ENCODE results near the gene TMED10. TPM values are rescaled to one million over a fixed set of nuclear protein-coding genes. Genes with fewer than 3 reads are reported as not detected.

The TMED10 gene
- total RNA-seq, 1 donor from 2014 or later, result 237 TPM

- Mint-ChIP-seq H3K4me3 (no peak overlapping the region), H3K27ac (no peak overlapping the region), H3K27me3 (ENCODE audit: low read depth) (no peaks in the 10 kb centered on the region), H3K9me3 (peaks cover 6% of the 10 kb centered on the region), H3K36me3 (no peaks in the 10 kb centered on the region), H3K4me1 (peaks cover 2% of the 10 kb centered on the region)
- no peak for DNase-seq (ENCODE audit: low spot score in 2 of 2, unreplicated experiment in 2 of 2)
- no peak for TF ChIP-seq CTCF (IDR thresholded peaks at IDR 0.05; ENCODE audit: unreplicated experiment)
Observed at GRCh38 chr14:75191100-75191499, 14.7 kb upstream of the TMED10 start.

GRCh38 chr14:75190023-75190422 lies 13.6 kb upstream of the TMED10 start:
- Mint-ChIP-seq H3K36me3 (no peaks in the 10 kb centered on the region), H3K27me3 (ENCODE audit: low read depth) (no peaks in the 10 kb centered on the region), H3K4me1 (no peaks in the 10 kb centered on the region), H3K27ac (no peak overlapping the region), H3K9me3 (peaks cover 6% of the 10 kb centered on the region), H3K4me3 (no peak overlapping the region)
- TF ChIP-seq CTCF (IDR thresholded peaks at IDR 0.05; ENCODE audit: unreplicated experiment), result no peak
- no peak for DNase-seq (ENCODE audit: low spot score in 2 of 2, unreplicated experiment in 2 of 2)

GRCh38 chr14:75188520-75189268 lies 12.3 kb upstream of the TMED10 start:
- H3K27ac Mint-ChIP-seq, result no peak overlapping the region
- DNase-seq (ENCODE audit: low spot score in 2 of 2, unreplicated experiment in 2 of 2), result no peak
- no peaks in the 10 kb centered on the region for H3K36me3 Mint-ChIP-seq
- H3K4me1 Mint-ChIP-seq, result no peaks in the 10 kb centered on the region
- H3K9me3 Mint-ChIP-seq, result peaks cover 6% of the 10 kb centered on the region
- H3K4me3 Mint-ChIP-seq, result no peak overlapping the region
- TF ChIP-seq CTCF (IDR thresholded peaks at IDR 0.05; ENCODE audit: unreplicated experiment), result no peak
- H3K27me3 Mint-ChIP-seq (ENCODE audit: low read depth), result no peaks in the 10 kb centered on the region

- Mint-ChIP-seq H3K27me3 (ENCODE audit: low read depth) (no peaks in the 10 kb centered on the region), H3K4me1 (peaks cover 5% of the 10 kb centered on the region), H3K36me3 (no peaks in the 10 kb centered on the region), H3K9me3 (peaks cover 6% of the 10 kb centered on the region), H3K4me3 (no peak overlapping the region), H3K27ac (no peak overlapping the region)
- no peak for DNase-seq (ENCODE audit: low spot score in 2 of 2, unreplicated experiment in 2 of 2)
- TF ChIP-seq CTCF (IDR thresholded peaks at IDR 0.05; ENCODE audit: unreplicated experiment), result no peak
Observed at GRCh38 chr14:75188086-75188485, 11.7 kb upstream of the TMED10 start.

- Mint-ChIP-seq H3K4me3 (no peak overlapping the region), H3K36me3 (no peaks in the 10 kb centered on the region), H3K9me3 (peaks cover 6% of the 10 kb centered on the region), H3K4me1 (peaks cover 12% of the 10 kb centered on the region), H3K27me3 (ENCODE audit: low read depth) (no peaks in the 10 kb centered on the region), H3K27ac (no peak overlapping the region)
- DNase-seq (ENCODE audit: low spot score in 2 of 2, unreplicated experiment in 2 of 2), result no peak
- TF ChIP-seq CTCF (IDR thresholded peaks at IDR 0.05; ENCODE audit: unreplicated experiment), result no peak
Observed at GRCh38 chr14:75186953-75187352, 10.5 kb upstream of the TMED10 start.
